Measurements from ENCODE around the gene TNRC6B. TPM values are rescaled to one million over a fixed set of nuclear protein-coding genes. Genes with fewer than 3 reads are reported as not detected.

The TNRC6B gene
- polyA plus RNA-seq, 2 donors, result 2.3 to 8.2 TPM

DNA sequence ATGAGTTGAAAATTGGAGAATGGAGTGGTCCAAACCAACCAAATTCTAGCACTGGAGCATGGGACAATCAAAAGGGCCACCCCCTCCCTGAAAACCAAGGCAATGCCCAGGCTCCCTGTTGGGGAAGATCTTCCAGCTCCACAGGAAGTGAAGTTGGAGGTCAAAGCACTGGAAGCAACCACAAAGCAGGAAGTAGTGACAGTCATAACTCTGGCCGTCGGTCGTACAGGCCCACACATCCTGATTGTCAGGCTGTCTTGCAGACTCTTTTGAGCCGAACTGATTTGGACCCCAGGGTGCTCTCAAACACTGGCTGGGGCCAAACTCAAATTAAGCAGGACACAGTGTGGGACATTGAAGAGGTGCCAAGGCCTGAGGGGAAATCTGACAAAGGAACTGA, 88.1 kb downstream of the TNRC6B start:
- peaks cover 5 to 18% of the 10 kb centered on the region in 2 donors for H3K36me3 ChIP-seq (ENCODE audit: control insufficient read depth in 2 of 2, insufficient read depth in 2 of 2, low read length in 1 of 2)

DNA sequence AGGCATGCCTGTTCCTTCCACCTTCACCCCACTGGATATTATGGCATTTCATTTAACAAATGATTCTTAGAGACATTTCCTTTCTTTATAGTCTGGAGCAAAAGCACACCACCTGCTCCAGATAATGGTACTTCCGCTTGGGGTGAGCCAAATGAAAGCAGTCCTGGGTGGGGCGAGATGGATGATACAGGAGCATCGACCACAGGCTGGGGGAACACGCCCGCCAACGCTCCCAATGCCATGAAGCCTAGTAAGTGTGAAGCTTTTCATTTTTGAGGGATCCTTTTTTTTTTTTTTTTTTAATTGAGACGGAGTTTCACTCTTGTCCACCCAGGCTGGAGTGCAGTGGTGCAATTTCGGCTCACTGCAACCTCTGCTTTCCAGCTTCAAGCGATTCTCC, 92.3 kb downstream of the TNRC6B start:
- 95 to 96% methylated on average over 9 of the region's 9 CpGs for WGBS, 2 donors
- Histone ChIP-seq H3K36me3 (ENCODE audit: control insufficient read depth in 2 of 2, insufficient read depth in 2 of 2, low read length in 1 of 2) (peaks cover 5 to 8% of the 10 kb centered on the region in 2 donors), H3K4me3 (ENCODE audit: low read depth in 1 of 2, low read length in 2 of 2) (no peak overlapping the region), H3K9me3 (ENCODE audit: control insufficient read depth in 2 of 2, insufficient read depth in 1 of 2, low read depth in 1 of 2, low read length in 1 of 2) (no peaks in the 10 kb centered on the region), H3K4me1 (ENCODE audit: control insufficient read depth in 2 of 2, insufficient read depth in 2 of 2, low read length in 1 of 2) (peaks cover 0 to 4% of the 10 kb centered on the region in 2 donors), H3K27me3 (ENCODE audit: control insufficient read depth in 1 of 2, insufficient read depth in 2 of 2, low read length in 2 of 2) (no peaks in the 10 kb centered on the region), H3K27ac (ENCODE audit: low read depth in 2 of 2, low read length in 1 of 2) (no peak overlapping the region)

More for the DNA sequence above, 88.1 kb downstream of the TNRC6B start:
- no peaks in the 10 kb centered on the region for H3K27me3 ChIP-seq (ENCODE audit: control insufficient read depth in 1 of 2, insufficient read depth in 2 of 2, low read length in 2 of 2)
- H3K4me3 ChIP-seq (ENCODE audit: low read depth in 1 of 2, low read length in 2 of 2), result no peak overlapping the region
- peaks cover 0 to 6% of the 10 kb centered on the region in 2 donors for H3K4me1 ChIP-seq (ENCODE audit: control insufficient read depth in 2 of 2, insufficient read depth in 2 of 2, low read length in 1 of 2)
- no peaks in the 10 kb centered on the region for H3K9me3 ChIP-seq (ENCODE audit: control insufficient read depth in 2 of 2, insufficient read depth in 1 of 2, low read depth in 1 of 2, low read length in 1 of 2)
- WGBS, 2 donors, result 62 to 66% methylated on average over 4 of the region's 4 CpGs
- H3K27ac ChIP-seq (ENCODE audit: low read depth in 2 of 2, low read length in 1 of 2), result no peak overlapping the region

DNA sequence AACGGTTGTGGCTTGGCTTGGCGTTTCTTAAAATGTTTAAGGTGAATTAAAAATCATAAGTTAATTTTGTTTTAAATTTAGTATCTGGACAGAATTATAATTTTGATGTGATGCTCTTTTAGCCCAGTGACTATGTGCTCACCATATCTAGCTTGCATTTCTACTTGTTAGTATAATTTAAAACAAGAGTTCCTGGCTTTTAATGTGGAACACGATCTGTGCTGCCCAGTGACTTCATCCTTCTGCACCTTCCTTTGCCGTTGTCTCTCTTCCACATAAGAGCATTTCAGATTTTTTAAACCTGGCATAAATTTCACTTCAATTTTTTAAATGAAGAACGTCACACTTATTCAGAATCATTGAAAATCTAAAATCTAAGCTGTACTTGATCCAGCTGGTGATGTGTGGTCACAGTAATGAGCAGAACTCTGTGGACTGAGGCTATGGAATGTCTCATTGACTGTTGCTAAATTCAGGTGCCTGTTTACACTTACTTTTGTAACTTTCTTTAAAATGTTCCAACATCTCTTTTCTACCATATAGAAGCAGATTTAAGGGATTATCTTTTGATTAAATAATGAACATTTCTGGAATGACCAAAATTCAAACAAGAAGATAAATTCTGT, 93.1 kb downstream of the TNRC6B start:
- peaks cover 5% of the 10 kb centered on the region in 2 donors for H3K36me3 ChIP-seq (ENCODE audit: control insufficient read depth in 2 of 2, insufficient read depth in 2 of 2, low read length in 1 of 2)
- H3K4me3 ChIP-seq (ENCODE audit: low read depth in 1 of 2, low read length in 2 of 2), result no peak overlapping the region
- peaks cover 0 to 2% of the 10 kb centered on the region in 2 donors for H3K4me1 ChIP-seq (ENCODE audit: control insufficient read depth in 2 of 2, insufficient read depth in 2 of 2, low read length in 1 of 2)
- H3K9me3 ChIP-seq (ENCODE audit: control insufficient read depth in 2 of 2, insufficient read depth in 1 of 2, low read depth in 1 of 2, low read length in 1 of 2), result no peaks in the 10 kb centered on the region
- H3K27ac ChIP-seq (ENCODE audit: low read depth in 2 of 2, low read length in 1 of 2), result no peak overlapping the region
- H3K27me3 ChIP-seq (ENCODE audit: control insufficient read depth in 1 of 2, insufficient read depth in 2 of 2, low read length in 2 of 2), result no peaks in the 10 kb centered on the region
- 74% methylated on average over 5 of the region's 5 CpGs for WGBS, 2 donors

DNA sequence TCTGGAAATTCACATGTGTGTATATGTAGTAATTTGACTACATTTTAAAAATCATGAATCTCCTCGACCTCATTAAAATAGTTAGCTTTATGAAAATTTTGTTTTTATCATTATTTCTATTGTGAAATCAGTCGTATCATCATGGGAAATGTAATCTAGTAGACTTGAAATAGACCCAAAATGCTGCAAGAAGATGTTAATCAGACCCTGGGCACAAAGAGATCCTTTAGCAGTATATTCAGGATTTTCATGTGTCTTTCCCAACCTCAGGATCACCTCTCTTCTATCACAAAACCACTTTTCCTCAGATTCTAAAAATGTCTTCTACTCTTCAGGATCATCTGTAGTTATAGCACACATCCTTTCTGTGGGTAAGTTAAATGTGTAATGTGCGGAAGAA, 93.7 kb downstream of the TNRC6B start:
- H3K4me3 ChIP-seq (ENCODE audit: low read depth in 1 of 2, low read length in 2 of 2), result no peak overlapping the region
- no peak overlapping the region for H3K27ac ChIP-seq (ENCODE audit: low read depth in 2 of 2, low read length in 1 of 2)
- peaks cover 0 to 2% of the 10 kb centered on the region in 2 donors for H3K4me1 ChIP-seq (ENCODE audit: control insufficient read depth in 2 of 2, insufficient read depth in 2 of 2, low read length in 1 of 2)
- 82 to 93% methylated on average over 3 of the region's 3 CpGs for WGBS, 2 donors
- H3K27me3 ChIP-seq (ENCODE audit: control insufficient read depth in 1 of 2, insufficient read depth in 2 of 2, low read length in 2 of 2), result no peaks in the 10 kb centered on the region
- no peaks in the 10 kb centered on the region for H3K9me3 ChIP-seq (ENCODE audit: control insufficient read depth in 2 of 2, insufficient read depth in 1 of 2, low read depth in 1 of 2, low read length in 1 of 2)
- peaks cover 3 to 4% of the 10 kb centered on the region in 2 donors for H3K36me3 ChIP-seq (ENCODE audit: control insufficient read depth in 2 of 2, insufficient read depth in 2 of 2, low read length in 1 of 2)

DNA sequence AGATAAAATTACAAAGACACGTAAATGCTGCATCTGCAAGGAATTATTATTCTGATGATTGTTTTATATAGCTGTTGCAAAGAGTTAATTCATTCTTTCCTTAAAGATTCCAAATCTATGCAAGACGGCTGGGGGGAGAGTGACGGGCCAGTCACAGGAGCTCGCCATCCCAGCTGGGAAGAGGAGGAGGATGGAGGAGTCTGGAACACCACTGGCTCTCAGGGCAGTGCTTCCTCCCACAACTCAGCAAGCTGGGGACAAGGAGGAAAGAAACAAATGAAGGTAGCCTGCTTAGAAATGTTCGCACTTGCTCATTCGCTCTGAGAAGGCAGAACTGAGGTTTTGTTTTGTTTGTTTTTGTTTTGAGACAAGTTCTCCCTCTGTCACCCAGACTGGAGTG, 95.6 kb downstream of the TNRC6B start:
- Histone ChIP-seq H3K4me1 (ENCODE audit: control insufficient read depth in 2 of 2, insufficient read depth in 2 of 2, low read length in 1 of 2) (peaks cover 0 to 2% of the 10 kb centered on the region in 2 donors), H3K27ac (ENCODE audit: low read depth in 2 of 2, low read length in 1 of 2) (no peak overlapping the region)
- WGBS, 2 donors, result 84 to 87% methylated on average over 6 of the region's 6 CpGs

DNA sequence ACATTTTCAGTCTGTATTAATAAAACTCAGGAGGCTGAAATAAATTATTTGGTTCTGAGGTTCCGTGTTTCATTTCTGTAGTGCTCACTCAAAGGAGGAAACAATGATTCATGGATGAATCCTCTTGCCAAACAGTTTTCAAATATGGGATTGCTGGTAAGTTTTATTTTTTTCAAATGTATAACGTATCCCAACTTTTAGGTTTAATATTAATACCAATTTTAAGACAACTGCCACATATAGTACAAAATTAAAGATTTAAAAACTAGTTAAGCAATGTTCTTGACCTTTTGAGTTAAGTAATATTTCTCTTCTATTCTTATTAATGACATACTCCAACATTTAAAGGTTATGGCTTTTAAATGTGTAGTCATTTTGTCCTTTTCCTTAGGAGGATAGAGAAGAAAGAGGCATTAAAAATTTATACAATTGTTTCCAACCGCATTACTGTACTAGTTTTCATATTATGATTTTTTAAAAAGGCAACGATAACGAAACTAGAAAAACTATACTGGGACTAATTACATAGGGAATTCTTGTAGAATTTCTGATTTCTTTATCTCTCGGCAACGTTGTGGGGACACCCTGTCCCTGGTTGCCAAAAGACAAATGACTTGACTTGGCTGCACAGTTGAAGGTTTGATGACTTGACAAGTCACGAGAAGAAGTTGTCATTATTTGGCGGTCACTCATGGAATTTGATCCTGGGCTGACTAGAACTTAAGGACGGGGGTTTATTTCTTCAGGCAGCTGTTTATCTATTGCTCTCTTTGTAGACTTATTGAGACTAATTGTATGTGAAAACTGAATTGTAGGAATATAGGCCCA, 99.5 kb downstream of the TNRC6B start:
- Histone ChIP-seq H3K4me1 (ENCODE audit: control insufficient read depth in 2 of 2, insufficient read depth in 2 of 2, low read length in 1 of 2) (peaks cover 0 to 2% of the 10 kb centered on the region in 2 donors), H3K4me3 (ENCODE audit: low read depth in 1 of 2, low read length in 2 of 2) (no peak overlapping the region), H3K27ac (ENCODE audit: low read depth in 2 of 2, low read length in 1 of 2) (peak overlapping the region in 1 of 2 donors; percentile 60), H3K9me3 (ENCODE audit: control insufficient read depth in 2 of 2, insufficient read depth in 1 of 2, low read depth in 1 of 2, low read length in 1 of 2) (no peaks in the 10 kb centered on the region), H3K27me3 (ENCODE audit: control insufficient read depth in 1 of 2, insufficient read depth in 2 of 2, low read length in 2 of 2) (no peaks in the 10 kb centered on the region), H3K36me3 (ENCODE audit: control insufficient read depth in 2 of 2, insufficient read depth in 2 of 2, low read length in 1 of 2) (peaks cover 0 to 2% of the 10 kb centered on the region in 2 donors)
- 52 to 55% methylated on average over 10 of the region's 10 CpGs for WGBS, 2 donors

More for the DNA sequence above, 95.6 kb downstream of the TNRC6B start:
- H3K4me3 ChIP-seq (ENCODE audit: low read depth in 1 of 2, low read length in 2 of 2), result no peak overlapping the region
- H3K9me3 ChIP-seq (ENCODE audit: control insufficient read depth in 2 of 2, insufficient read depth in 1 of 2, low read depth in 1 of 2, low read length in 1 of 2), result no peaks in the 10 kb centered on the region
- H3K27me3 ChIP-seq (ENCODE audit: control insufficient read depth in 1 of 2, insufficient read depth in 2 of 2, low read length in 2 of 2), result no peaks in the 10 kb centered on the region
- no peaks in the 10 kb centered on the region for H3K36me3 ChIP-seq (ENCODE audit: control insufficient read depth in 2 of 2, insufficient read depth in 2 of 2, low read length in 1 of 2)

DNA sequence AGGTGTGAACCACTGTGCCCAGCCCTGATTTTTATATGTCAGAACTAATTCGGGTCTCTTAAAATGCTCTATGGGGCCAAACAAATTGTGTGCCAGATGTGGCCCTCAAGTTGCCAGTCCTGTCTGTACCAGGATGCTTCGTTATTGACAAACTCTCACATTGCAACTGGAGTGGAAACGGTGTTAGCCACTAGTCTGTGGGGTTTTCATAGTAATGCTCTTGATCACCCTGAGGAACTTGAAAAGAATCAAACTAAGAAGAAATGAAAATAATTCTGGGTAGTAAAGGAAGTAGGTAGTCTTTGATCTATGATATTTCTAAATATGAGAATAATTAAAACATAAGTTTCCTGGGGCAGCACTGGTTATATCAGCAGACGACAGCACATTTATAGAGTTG, 101.3 kb downstream of the TNRC6B start:
- H3K4me1 ChIP-seq (ENCODE audit: control insufficient read depth in 2 of 2, insufficient read depth in 2 of 2, low read length in 1 of 2), result peaks cover 0 to 2% of the 10 kb centered on the region in 2 donors
- H3K27ac ChIP-seq (ENCODE audit: low read depth in 2 of 2, low read length in 1 of 2), result no peak overlapping the region

DNA sequence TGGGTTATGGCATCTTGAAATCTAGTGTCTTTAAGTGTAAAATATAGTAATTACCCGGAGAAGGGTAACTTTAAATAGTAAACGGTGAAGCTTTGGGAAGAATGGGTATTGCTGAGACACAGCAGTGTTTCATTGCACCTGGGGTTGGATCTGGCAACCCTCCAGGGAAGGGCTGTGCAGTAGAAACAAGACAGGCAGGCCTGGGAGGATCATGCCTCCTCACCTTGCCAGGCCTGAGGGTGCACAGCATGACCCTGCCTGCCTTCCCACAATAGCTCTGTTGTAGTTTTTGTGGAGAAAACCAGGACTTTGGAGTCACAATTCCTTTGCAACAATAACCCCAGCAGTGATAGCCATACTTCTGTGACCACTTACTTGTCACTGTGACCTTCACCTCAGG, 104.0 kb downstream of the TNRC6B start:
- Histone ChIP-seq H3K4me1 (ENCODE audit: control insufficient read depth in 2 of 2, insufficient read depth in 2 of 2, low read length in 1 of 2) (no peaks in the 10 kb centered on the region), H3K27me3 (ENCODE audit: control insufficient read depth in 1 of 2, insufficient read depth in 2 of 2, low read length in 2 of 2) (no peaks in the 10 kb centered on the region), H3K36me3 (ENCODE audit: control insufficient read depth in 2 of 2, insufficient read depth in 2 of 2, low read length in 1 of 2) (peaks cover 0 to 5% of the 10 kb centered on the region in 2 donors), H3K27ac (ENCODE audit: low read depth in 2 of 2, low read length in 1 of 2) (peak overlapping the region; percentile 55 to 65), H3K4me3 (ENCODE audit: low read depth in 1 of 2, low read length in 2 of 2) (no peak overlapping the region), H3K9me3 (ENCODE audit: control insufficient read depth in 2 of 2, insufficient read depth in 1 of 2, low read depth in 1 of 2, low read length in 1 of 2) (no peaks in the 10 kb centered on the region)
- 53 to 56% methylated on average over 2 of the region's 2 CpGs for WGBS, 2 donors

More for the DNA sequence above, 101.3 kb downstream of the TNRC6B start:
- no peaks in the 10 kb centered on the region for H3K27me3 ChIP-seq (ENCODE audit: control insufficient read depth in 1 of 2, insufficient read depth in 2 of 2, low read length in 2 of 2)
- 79 to 83% methylated on average over 4 of the region's 4 CpGs for WGBS, 2 donors
- H3K9me3 ChIP-seq (ENCODE audit: control insufficient read depth in 2 of 2, insufficient read depth in 1 of 2, low read depth in 1 of 2, low read length in 1 of 2), result no peaks in the 10 kb centered on the region
- no peak overlapping the region for H3K4me3 ChIP-seq (ENCODE audit: low read depth in 1 of 2, low read length in 2 of 2)
- peaks cover 0 to 2% of the 10 kb centered on the region in 2 donors for H3K36me3 ChIP-seq (ENCODE audit: control insufficient read depth in 2 of 2, insufficient read depth in 2 of 2, low read length in 1 of 2)

DNA sequence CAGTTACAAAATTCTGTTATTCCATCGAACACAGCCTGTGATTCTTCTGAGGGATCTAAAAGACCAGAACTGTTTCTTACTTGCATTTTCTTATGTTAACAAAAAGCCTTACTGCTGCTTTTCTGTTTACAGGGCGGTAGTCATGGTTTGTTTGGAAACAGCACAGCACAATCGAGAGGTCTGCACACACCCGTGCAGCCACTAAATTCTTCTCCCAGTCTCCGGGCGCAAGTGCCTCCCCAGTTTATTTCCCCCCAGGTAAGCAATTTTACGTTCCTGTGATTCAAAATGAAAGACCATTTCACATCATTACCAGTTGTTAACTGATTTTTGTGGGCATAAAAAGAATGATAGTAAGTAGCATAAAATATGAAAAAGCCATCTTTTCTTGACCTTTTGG, 107.8 kb downstream of the TNRC6B start:
- no peaks in the 10 kb centered on the region for H3K9me3 ChIP-seq (ENCODE audit: control insufficient read depth in 2 of 2, insufficient read depth in 1 of 2, low read depth in 1 of 2, low read length in 1 of 2)
- no peak overlapping the region for H3K4me3 ChIP-seq (ENCODE audit: low read depth in 1 of 2, low read length in 2 of 2)
- H3K36me3 ChIP-seq (ENCODE audit: control insufficient read depth in 2 of 2, insufficient read depth in 2 of 2, low read length in 1 of 2), result peaks cover 3 to 14% of the 10 kb centered on the region in 2 donors
- H3K27me3 ChIP-seq (ENCODE audit: control insufficient read depth in 1 of 2, insufficient read depth in 2 of 2, low read length in 2 of 2), result no peaks in the 10 kb centered on the region
- H3K4me1 ChIP-seq (ENCODE audit: control insufficient read depth in 2 of 2, insufficient read depth in 2 of 2, low read length in 1 of 2), result no peaks in the 10 kb centered on the region
- H3K27ac ChIP-seq (ENCODE audit: low read depth in 2 of 2, low read length in 1 of 2), result no peak overlapping the region
- WGBS, 2 donors, result 76 to 79% methylated on average over 7 of the region's 7 CpGs
